OCI-LY3 (cell line): ENCODE results near the gene FBXL15.
A peak's percentile ranks its signal among the peaks of the same experiment; 100 is the strongest.

Experiments used
- H2AFZ ChIP-seq: fragments of 200-600, 300-600 bp; shearing (Covaris generic); 2 replicates; pipeline ENCODE4 v1.6.0; 2014; ENCODE audit warnings: antibody characterized with exemption, low read depth, low read length
- H3K27ac ChIP-seq: fragments of 200-600, 300-600 bp; sonication (generic); 2 replicates; pipeline ENCODE4 v1.5.1; 2014; ENCODE audit warnings: mild to moderate bottlenecking, low read length, moderate library complexity, mixed read lengths
- H3K27me3 ChIP-seq: fragments of 200-600, 300-600 bp; sonication (generic); 2 replicates; pipeline ENCODE4 v1.6.1; 2014; ENCODE audit warnings: low read depth, low read length, mixed read lengths
- H3K36me3 ChIP-seq: fragments of 200-600, 300-600 bp; sonication (generic); replicated peaks from 2 replicates; pipeline ENCODE3; 2014; ENCODE audit warnings: low read depth, low read length, mixed read lengths
- H3K4me1 ChIP-seq: fragments of 300-600, 200-600 bp; sonication (generic); 2 replicates; pipeline ENCODE4 v1.6.1; 2014; ENCODE audit warnings: low read length, mixed read lengths
- H3K4me2 ChIP-seq: fragments of 200-600, 300-600 bp; sonication (generic); 2 replicates; pipeline ENCODE4 v1.6.1; 2014; ENCODE audit warnings: low read length, mixed read lengths
- H3K4me3 ChIP-seq: fragments of 300-600, 200-600 bp; sonication (generic); 2 replicates; pipeline ENCODE4 v1.5.1; 2014; ENCODE audit warnings: antibody characterized with exemption, mild to moderate bottlenecking, low read length, moderate library complexity
- H3K79me2 ChIP-seq: fragments of 300-600, 200-600 bp; shearing (Covaris generic); 2 replicates; pipeline ENCODE4 v1.6.1; 2014; ENCODE audit warnings: mild to moderate bottlenecking, low read length, mixed read lengths
- H3K9ac ChIP-seq: fragments of 300-600, 200-600 bp; shearing (Covaris generic); 2 replicates; pipeline ENCODE4 v1.6.0; 2014; ENCODE audit warnings: mild to moderate bottlenecking, low read length, moderate library complexity
- H3K9me3 ChIP-seq: fragments of 200-600, 300-600 bp; shearing (Covaris generic); 2 replicates; pipeline ENCODE4 v1.6.1; 2014; ENCODE audit warnings: low read length, mixed read lengths; ENCODE audit not compliant: insufficient read depth
- H4K20me1 ChIP-seq: fragments of 200-600, 300-600 bp; sonication (generic); 2 replicates; pipeline ENCODE4 v1.6.1; 2016; ENCODE audit warnings: low read length, mixed read lengths; ENCODE audit not compliant: insufficient read depth
- EZH2phosphoT487 ChIP-seq: fragments of 200-600 bp; shearing (Covaris generic); IDR thresholded peaks from 2 replicates; pipeline ENCODE4 v1.6.1; 2018; ENCODE audit warnings: antibody characterized with exemption, mixed run types, low read depth
- TF ChIP-seq, protein P1 (sequence below): fragments of 200-600, 300-600 bp; sonication (generic); IDR thresholded peaks from 2 replicates; pipeline ENCODE4 v1.5.1; 2014; ENCODE audit warnings: antibody characterized with exemption, low read length, low read depth

The FBXL15 gene

DNA sequence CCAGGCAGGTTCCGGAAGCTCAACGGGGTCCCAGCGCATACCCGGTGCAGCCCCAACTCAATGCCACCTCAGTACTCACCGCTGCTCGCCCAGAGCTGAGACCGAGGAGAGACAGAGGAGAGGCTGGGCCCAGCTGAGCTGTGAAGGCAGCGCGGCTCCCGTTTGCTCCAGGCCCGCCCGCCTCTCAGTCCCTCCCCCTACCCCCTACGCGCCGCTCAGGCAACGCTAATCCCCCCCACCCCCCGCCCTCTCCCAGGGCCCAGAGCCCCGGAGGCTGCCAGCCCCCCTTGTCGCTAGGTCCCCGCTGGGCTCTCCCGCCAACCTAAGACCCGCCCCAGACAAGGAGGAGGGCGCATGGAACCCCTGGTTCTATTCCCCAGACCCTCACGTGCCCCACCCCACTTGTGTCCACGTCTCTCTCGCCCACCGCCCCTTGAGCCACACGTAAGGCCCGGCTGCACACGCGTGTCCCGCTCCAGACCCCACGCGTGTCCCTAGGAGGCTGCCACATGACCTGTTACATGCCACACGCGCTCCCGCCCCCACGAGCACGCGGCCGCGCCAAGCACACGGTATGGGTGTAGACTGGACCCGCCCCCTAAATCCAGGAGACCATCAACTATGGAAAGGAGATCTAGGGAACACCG lies 1.9 kb upstream of the FBXL15 start, which contains the start of gene PSD:
Gene PSD (minus strand): TSS at position 164 of the 647 bp plus-strand sequence. CDS start 1,747 bp downstream, outside the sequence.
- TF ChIP-seq, protein P1, sequence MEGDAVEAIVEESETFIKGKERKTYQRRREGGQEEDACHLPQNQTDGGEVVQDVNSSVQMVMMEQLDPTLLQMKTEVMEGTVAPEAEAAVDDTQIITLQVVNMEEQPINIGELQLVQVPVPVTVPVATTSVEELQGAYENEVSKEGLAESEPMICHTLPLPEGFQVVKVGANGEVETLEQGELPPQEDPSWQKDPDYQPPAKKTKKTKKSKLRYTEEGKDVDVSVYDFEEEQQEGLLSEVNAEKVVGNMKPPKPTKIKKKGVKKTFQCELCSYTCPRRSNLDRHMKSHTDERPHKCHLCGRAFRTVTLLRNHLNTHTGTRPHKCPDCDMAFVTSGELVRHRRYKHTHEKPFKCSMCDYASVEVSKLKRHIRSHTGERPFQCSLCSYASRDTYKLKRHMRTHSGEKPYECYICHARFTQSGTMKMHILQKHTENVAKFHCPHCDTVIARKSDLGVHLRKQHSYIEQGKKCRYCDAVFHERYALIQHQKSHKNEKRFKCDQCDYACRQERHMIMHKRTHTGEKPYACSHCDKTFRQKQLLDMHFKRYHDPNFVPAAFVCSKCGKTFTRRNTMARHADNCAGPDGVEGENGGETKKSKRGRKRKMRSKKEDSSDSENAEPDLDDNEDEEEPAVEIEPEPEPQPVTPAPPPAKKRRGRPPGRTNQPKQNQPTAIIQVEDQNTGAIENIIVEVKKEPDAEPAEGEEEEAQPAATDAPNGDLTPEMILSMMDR: no peak
- TF ChIP-seq EZH2phosphoT487: no peak
- Histone ChIP-seq H3K79me2 (peaks cover 4% of the 10 kb centered on the region; the same call in 1 of the 2 replicates), H3K4me1 (peaks cover 21% of the 10 kb centered on the region), H3K4me2 (peak within 1 kb of the TSS; percentile 97), H3K4me3 (peak within 1 kb of the TSS; percentile 82), H3K36me3 (no peaks in the 10 kb centered on the region), H4K20me1 (no peaks in the 10 kb centered on the region), H3K9ac (peak within 1 kb of the TSS; percentile 61; the same call in 1 of the 2 replicates), H3K27me3 (no peaks in the 10 kb centered on the region), H2AFZ (peak within 1 kb of the TSS; percentile 39; the same call in 1 of the 2 replicates), H3K27ac (no peak within 1 kb of the TSS), H3K9me3 (no peaks in the 10 kb centered on the region)

DNA sequence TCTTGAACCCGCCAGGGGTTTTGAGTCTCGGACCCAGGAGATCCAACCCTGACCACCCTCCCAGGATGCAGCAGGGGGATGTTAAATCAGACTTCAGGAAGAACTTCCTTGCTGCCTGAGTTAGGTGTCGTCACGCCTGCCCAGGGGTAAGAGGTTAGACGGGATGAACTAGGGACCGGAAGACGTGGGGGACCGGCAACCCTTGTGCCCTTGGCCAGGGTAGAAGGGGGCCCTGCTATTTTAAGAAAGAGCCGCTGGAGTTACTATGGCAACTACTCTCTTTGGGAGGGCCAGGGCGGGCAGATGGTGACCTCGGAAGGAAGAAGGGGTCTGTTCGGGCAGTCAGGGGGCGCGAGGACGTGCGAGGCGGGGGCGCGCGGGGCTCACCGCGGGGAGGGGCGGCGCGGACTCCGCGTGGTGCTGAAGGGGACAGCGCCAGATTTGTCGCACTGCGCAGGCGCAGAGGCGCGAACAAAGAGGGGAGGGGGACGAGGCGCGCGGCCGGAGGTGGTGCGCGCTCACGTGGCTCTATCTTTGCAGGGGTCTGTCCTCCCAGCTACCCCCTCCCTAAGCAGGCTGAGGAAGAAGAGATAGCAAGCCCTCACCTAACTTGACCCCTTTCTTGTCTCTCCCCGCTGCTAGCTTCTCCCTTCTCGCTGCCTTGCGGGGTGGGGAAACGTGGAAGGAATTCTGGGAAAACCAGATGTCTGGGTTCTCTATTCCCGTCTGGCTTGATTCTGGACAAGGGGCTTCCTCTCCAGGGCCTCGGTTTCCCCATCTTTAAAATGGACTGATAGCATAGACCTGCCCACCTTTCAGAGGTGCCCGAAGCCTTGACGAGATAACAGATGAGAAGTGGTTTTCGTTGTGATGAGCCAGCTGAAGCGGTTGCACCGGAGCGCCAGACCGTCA lies 1.1 kb upstream of the FBXL15 start:
- H3K79me2 ChIP-seq: peaks cover 4% of the 10 kb centered on the region; the same call in 1 of the 2 replicates
- H3K4me3 ChIP-seq: peak overlapping the region; percentile 82
- peak overlapping the region; percentile 61; the same call in 1 of the 2 replicates for H3K9ac ChIP-seq
- H3K27me3 ChIP-seq: no peaks in the 10 kb centered on the region
- H3K4me1 ChIP-seq: peaks cover 19% of the 10 kb centered on the region
- peak overlapping the region; percentile 97 for H3K4me2 ChIP-seq
- no peaks in the 10 kb centered on the region for H3K9me3 ChIP-seq
- TF ChIP-seq EZH2phosphoT487: no peak
- TF ChIP-seq, protein P1: no peak
- H2AFZ ChIP-seq: peak overlapping the region; percentile 39; the same call in 1 of the 2 replicates
- no peaks in the 10 kb centered on the region for H4K20me1 ChIP-seq
- H3K27ac ChIP-seq: peak overlapping the region; percentile 80
- H3K36me3 ChIP-seq: no peaks in the 10 kb centered on the region

DNA sequence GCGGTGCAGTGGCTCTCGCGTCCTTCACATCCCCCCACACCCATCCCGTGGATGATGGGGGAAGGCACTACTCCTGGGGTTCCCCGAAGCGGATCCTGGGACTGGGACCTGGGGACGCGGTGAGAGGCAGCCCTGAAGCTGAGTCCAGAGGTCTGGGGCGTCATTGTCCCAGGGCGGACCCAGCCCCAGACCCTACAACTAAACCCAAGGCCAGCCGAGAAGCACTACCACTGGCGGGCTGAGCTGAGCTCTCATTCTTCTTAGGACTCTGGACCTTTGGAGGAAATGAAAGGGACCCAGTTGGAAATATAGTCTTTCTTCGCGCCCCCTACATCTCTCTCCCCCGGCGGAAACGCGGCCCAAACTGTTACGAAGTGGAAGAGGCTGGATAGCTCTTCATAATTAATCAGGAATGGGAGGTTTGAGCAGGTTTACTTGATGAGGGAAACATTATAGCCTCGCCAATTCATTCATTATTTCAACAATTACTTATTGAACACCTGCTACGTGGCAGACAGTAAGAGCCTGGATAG lies 389 bp upstream of the FBXL15 start:
- TF ChIP-seq, protein P1: no peak
- TF ChIP-seq EZH2phosphoT487: no peak
- H3K4me3 ChIP-seq: peak overlapping the region; percentile 82
- peak overlapping the region; percentile 80 for H3K27ac ChIP-seq
- H3K9me3 ChIP-seq: no peaks in the 10 kb centered on the region
- peak overlapping the region; percentile 74 for H2AFZ ChIP-seq
- H3K4me2 ChIP-seq: peak overlapping the region; percentile 97
- H3K36me3 ChIP-seq: no peaks in the 10 kb centered on the region
- H4K20me1 ChIP-seq: no peaks in the 10 kb centered on the region
- H3K9ac ChIP-seq: peak overlapping the region; percentile 61
- no peaks in the 10 kb centered on the region for H3K27me3 ChIP-seq
- peaks cover 14% of the 10 kb centered on the region for H3K4me1 ChIP-seq
- peaks cover 4% of the 10 kb centered on the region; the same call in 1 of the 2 replicates for H3K79me2 ChIP-seq

DNA sequence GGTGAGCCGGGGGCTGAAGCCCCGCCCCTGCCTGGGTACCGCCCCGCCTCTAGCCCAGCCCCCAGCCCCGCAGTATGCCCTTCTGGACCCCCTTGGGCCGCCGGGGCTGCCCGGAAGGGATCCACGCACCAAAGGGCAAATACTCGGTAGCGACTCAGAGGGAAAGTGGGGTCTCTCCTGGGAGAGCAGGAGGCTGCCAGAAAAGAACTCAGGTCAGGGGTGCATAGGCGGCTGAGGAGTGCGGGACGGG lies 796 bp downstream of the FBXL15 start:
- TF ChIP-seq EZH2phosphoT487: no peak
- TF ChIP-seq, protein P1: no peak
- Histone ChIP-seq H3K27me3 (no peaks in the 10 kb centered on the region), H4K20me1 (no peaks in the 10 kb centered on the region), H3K4me2 (peak overlapping the region; percentile 82), H3K4me3 (peak overlapping the region; percentile 82), H3K4me1 (peaks cover 21% of the 10 kb centered on the region), H3K9ac (peak overlapping the region; percentile 61), H3K9me3 (no peaks in the 10 kb centered on the region), H3K36me3 (no peaks in the 10 kb centered on the region), H3K27ac (peak overlapping the region; percentile 80), H3K79me2 (peaks cover 4% of the 10 kb centered on the region; the same call in 1 of the 2 replicates), H2AFZ (no peak overlapping the region)
